MM.1S (cell line): ENCODE results near the gene PRKCA.

Experiments
- DNase-seq: peaks from one replicate; pipeline ENCODE4 v3.0.0-alpha.2; 2015
- H2AFZ ChIP-seq: fragments of 300-600 bp; sonication (generic); 2 replicates; pipeline ENCODE4 v1.6.0; 2016; ENCODE audit warnings: antibody characterized with exemption, low read length
- H3F3A ChIP-seq: fragments of 300-600 bp; sonication (generic); 2 replicates; pipeline ENCODE4 v1.6.1; 2016; ENCODE audit warnings: mild to moderate bottlenecking, antibody characterized with exemption, low read length, moderate library complexity, mixed read lengths; ENCODE audit not compliant: insufficient read depth
- H3K27ac ChIP-seq: fragments of 300-600 bp; sonication (generic); 2 replicates; pipeline ENCODE4 v1.5.1; 2016; ENCODE audit warnings: mild to moderate bottlenecking, low read length
- H3K27me3 ChIP-seq: fragments of 300-600 bp; sonication (generic); replicated peaks from 2 replicates; pipeline ENCODE4 v1.6.0; 2016; ENCODE audit warnings: low read length; ENCODE audit not compliant: insufficient read depth
- H3K36me3 ChIP-seq: fragments of 300-600 bp; sonication (generic); replicated peaks from 2 replicates; pipeline ENCODE4 v1.6.1; 2016; ENCODE audit warnings: mild to moderate bottlenecking, low read length, mixed read lengths; ENCODE audit not compliant: insufficient read depth
- H3K4me1 ChIP-seq: fragments of 300-600 bp; sonication (generic); 2 replicates; pipeline ENCODE4 v1.6.1; 2016; ENCODE audit warnings: low read length, mixed read lengths
- H3K4me2 ChIP-seq: fragments of 300-600 bp; sonication (generic); 2 replicates; pipeline ENCODE4 v1.6.0; 2016; ENCODE audit warnings: low read depth, low read length
- H3K4me3 ChIP-seq: fragments of 300-600 bp; sonication (generic); 2 replicates; pipeline ENCODE4 v1.5.1; 2016; ENCODE audit warnings: low read length, mixed read lengths
- H3K79me2 ChIP-seq: fragments of 300-600 bp; sonication (generic); 2 replicates; pipeline ENCODE4 v1.6.1; 2016; ENCODE audit warnings: mixed run types, low read length, mixed read lengths
- H3K9ac ChIP-seq: fragments of 300-600 bp; sonication (generic); 2 replicates; pipeline ENCODE4 v1.6.1; 2016; ENCODE audit warnings: low read length, mixed read lengths
- H3K9me2 ChIP-seq: fragments of 300-600 bp; sonication (generic); replicated peaks from 2 replicates; pipeline ENCODE4 v1.6.1; 2016; ENCODE audit warnings: mild to moderate bottlenecking, low read length, mixed read lengths; ENCODE audit not compliant: insufficient read depth
- H3K9me3 ChIP-seq: fragments of 300-600 bp; sonication (generic); replicated peaks from 2 replicates; pipeline ENCODE4 v1.6.1; 2016; ENCODE audit warnings: mild to moderate bottlenecking, low read length, mixed read lengths; ENCODE audit not compliant: insufficient read depth
- H4K20me1 ChIP-seq: fragments of 300-600 bp; sonication (generic); 2 replicates; pipeline ENCODE4 v1.6.1; 2016; ENCODE audit warnings: mild to moderate bottlenecking, low read length, moderate library complexity, mixed read lengths; ENCODE audit not compliant: insufficient read depth
- EZH2 ChIP-seq: fragments of 300-600 bp; sonication (generic); optimal IDR thresholded peaks from 2 replicates; pipeline ENCODE3; 2017; ENCODE audit warnings: low read depth, mild to moderate bottlenecking, antibody characterized with exemption, low read length, mixed read lengths
- EZH2phosphoT487 ChIP-seq: fragments of 300-600 bp; sonication (generic); IDR thresholded peaks from 2 replicates; pipeline ENCODE4 v1.6.1; 2018; ENCODE audit warnings: antibody characterized with exemption, low read length
- TF ChIP-seq, protein P1 (sequence below): fragments of 300-600 bp; sonication (generic); IDR thresholded peaks from 2 replicates; pipeline ENCODE4 v1.5.1; 2016; ENCODE audit warnings: antibody characterized with exemption, low read length, mixed read lengths

The PRKCA gene

DNA sequence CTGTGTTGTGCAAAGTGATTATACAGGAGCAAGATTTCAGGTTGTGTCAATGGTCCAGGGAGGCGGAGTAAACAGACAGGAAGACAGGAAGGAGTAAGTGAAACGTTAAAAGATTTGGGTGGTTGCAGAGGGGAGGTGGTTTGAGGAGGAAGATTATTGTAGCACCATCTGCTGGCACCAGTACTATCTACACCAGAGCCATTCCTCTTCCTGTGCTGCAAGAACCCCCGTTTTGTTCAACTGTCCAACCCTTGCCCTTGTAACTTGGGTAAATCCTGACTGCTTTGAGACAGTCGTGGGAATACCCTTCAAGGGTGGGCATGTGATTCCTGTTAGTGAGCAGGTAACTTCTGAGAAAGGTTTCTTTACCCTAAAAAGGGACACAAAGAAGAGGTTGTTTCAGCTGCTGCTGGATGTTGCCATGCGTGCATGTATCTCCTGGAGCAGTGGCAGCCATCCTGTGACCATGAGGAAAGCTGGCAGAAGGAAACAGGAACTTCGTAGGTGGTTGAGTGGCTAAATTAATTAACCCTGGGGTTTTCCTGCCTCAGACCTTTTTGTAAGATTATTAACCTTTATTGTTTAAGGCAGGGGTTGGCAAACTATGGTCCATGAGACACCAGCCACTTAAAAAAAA lies 124.1 kb downstream of the PRKCA start:
- H3K4me3 ChIP-seq = no peak overlapping the region
- H3K9me2 ChIP-seq = no peaks in the 10 kb centered on the region
- no peak overlapping the region for H2AFZ ChIP-seq
- H3K79me2 ChIP-seq = peaks cover 72% of the 10 kb centered on the region
- peak; percentile 42 for DNase-seq
- no peaks in the 10 kb centered on the region for H3F3A ChIP-seq
- H4K20me1 ChIP-seq = no peaks in the 10 kb centered on the region
- no peaks in the 10 kb centered on the region for H3K36me3 ChIP-seq
- no peaks in the 10 kb centered on the region for H3K9me3 ChIP-seq
- no peaks in the 10 kb centered on the region for H3K27me3 ChIP-seq
- H3K27ac ChIP-seq = no peak overlapping the region
- H3K4me1 ChIP-seq = peaks cover 27% of the 10 kb centered on the region
- H3K9ac ChIP-seq = no peak overlapping the region
- no peak overlapping the region for H3K4me2 ChIP-seq
- no peak for TF ChIP-seq EZH2phosphoT487
- TF ChIP-seq, protein P1, sequence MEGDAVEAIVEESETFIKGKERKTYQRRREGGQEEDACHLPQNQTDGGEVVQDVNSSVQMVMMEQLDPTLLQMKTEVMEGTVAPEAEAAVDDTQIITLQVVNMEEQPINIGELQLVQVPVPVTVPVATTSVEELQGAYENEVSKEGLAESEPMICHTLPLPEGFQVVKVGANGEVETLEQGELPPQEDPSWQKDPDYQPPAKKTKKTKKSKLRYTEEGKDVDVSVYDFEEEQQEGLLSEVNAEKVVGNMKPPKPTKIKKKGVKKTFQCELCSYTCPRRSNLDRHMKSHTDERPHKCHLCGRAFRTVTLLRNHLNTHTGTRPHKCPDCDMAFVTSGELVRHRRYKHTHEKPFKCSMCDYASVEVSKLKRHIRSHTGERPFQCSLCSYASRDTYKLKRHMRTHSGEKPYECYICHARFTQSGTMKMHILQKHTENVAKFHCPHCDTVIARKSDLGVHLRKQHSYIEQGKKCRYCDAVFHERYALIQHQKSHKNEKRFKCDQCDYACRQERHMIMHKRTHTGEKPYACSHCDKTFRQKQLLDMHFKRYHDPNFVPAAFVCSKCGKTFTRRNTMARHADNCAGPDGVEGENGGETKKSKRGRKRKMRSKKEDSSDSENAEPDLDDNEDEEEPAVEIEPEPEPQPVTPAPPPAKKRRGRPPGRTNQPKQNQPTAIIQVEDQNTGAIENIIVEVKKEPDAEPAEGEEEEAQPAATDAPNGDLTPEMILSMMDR = peak; percentile 48

DNA sequence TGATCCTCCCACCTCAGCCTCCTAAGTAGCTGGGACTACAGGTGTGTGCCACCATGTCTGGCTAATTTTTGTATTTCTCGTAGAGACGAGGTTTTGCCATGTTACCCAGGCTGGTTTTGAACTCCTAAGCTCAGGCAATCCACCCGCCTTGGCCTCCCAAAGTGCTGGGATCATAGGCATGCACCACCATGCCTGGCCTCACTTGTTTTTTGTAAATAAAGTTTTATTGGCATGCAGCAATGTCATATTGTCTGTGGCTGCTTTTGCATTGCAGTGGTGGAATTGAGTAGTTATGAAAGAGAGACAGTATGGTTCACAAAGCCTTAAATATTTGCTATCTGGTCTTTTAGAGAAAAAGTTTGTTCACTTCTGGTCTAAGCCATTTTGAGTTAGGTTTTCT lies 124.7 kb downstream of the PRKCA start:
- H3K9ac ChIP-seq = no peak overlapping the region
- TF ChIP-seq EZH2 (no peak), EZH2phosphoT487 (no peak)
- TF ChIP-seq, protein P1 = no peak
- H3K4me1 ChIP-seq = peaks cover 27% of the 10 kb centered on the region
- peaks cover 72% of the 10 kb centered on the region for H3K79me2 ChIP-seq
- H3F3A ChIP-seq = no peaks in the 10 kb centered on the region
- H3K27me3 ChIP-seq = no peaks in the 10 kb centered on the region
- no peak overlapping the region for H3K27ac ChIP-seq
- no peak overlapping the region for H3K4me3 ChIP-seq
- no peaks in the 10 kb centered on the region for H4K20me1 ChIP-seq
- no peak overlapping the region for H3K4me2 ChIP-seq
- H3K9me3 ChIP-seq = no peaks in the 10 kb centered on the region
- H3K36me3 ChIP-seq = no peaks in the 10 kb centered on the region
- H2AFZ ChIP-seq = no peak overlapping the region
- no peaks in the 10 kb centered on the region for H3K9me2 ChIP-seq
- DNase-seq = no peak

DNA sequence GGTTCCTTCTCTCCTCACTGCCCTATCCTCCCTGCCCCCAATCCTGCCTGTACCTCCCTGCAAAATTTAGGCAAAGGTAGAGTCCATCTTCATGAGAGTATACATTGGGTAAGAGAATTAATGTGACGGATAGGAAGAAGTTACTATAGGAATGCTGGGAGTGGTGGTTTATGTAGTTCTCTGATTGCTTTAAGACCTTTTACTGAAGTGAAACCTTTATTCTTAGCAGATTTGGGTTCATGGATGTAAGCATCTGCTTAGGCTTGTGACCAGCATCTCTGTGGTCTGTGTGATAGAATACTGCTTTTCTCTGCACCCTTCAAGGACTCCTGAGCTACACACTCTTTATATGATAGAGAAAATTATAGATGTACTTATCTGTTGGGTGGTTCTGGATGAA lies 127.3 kb downstream of the PRKCA start:
- peaks cover 84% of the 10 kb centered on the region for H3K79me2 ChIP-seq

More for the DNA sequence above, 127.3 kb downstream of the PRKCA start:
- Histone ChIP-seq H3K36me3 (no peaks in the 10 kb centered on the region), H3K4me3 (no peak overlapping the region), H3K9ac (no peak overlapping the region), H2AFZ (no peak overlapping the region), H3K9me3 (no peaks in the 10 kb centered on the region), H4K20me1 (no peaks in the 10 kb centered on the region), H3K9me2 (no peaks in the 10 kb centered on the region), H3F3A (no peaks in the 10 kb centered on the region), H3K27me3 (no peaks in the 10 kb centered on the region), H3K27ac (no peak overlapping the region), H3K4me1 (peaks cover 38% of the 10 kb centered on the region), H3K4me2 (no peak overlapping the region)
- TF ChIP-seq EZH2 = no peak
- TF ChIP-seq, protein P1 = no peak
- no peak for TF ChIP-seq EZH2phosphoT487
- peak; percentile 24 for DNase-seq
